Liver (tissue), 3 donors: Measurements from ENCODE around the gene TOR1A.

Source experiments
- CTCF ChIP-seq: fragments of 150-350 bp; IDR thresholded peaks from 2 replicates; pipeline ENCODE4 v1.5.1; 2017; ENCODE audit warnings: improper control_type of control experiment, low read depth, low read length; ENCODE audit not compliant: missing input control
- EGR1 ChIP-seq, 2 donors: IDR thresholded peaks; 2 replicates each; pipeline ENCODE4 v1.6.1; 2016 to 2018; ENCODE audit warnings: antibody characterized with exemption in 2 of 2, low read depth in 2 of 2
- GABPA ChIP-seq, 2 donors: IDR thresholded peaks in 1 of 2; conservative IDR thresholded peaks in 1 of 2; 2 replicates each; pipeline ENCODE4 v1.6.1; 2016; ENCODE audit warnings: antibody characterized with exemption in 2 of 2, mild to moderate bottlenecking in 1 of 2, moderate library complexity in 1 of 2
- MAX ChIP-seq: IDR thresholded peaks from 2 replicates; pipeline ENCODE4 v1.6.1; 2016; ENCODE audit warnings: antibody characterized with exemption
- NR2F2 ChIP-seq: IDR thresholded peaks from 2 replicates; pipeline ENCODE4 v1.6.1; 2016; ENCODE audit warnings: antibody characterized with exemption
- RAD21 ChIP-seq, 2 donors: IDR thresholded peaks; 2 replicates each; pipeline ENCODE4 v1.6.1; 2016; ENCODE audit warnings: antibody characterized with exemption in 2 of 2, mild to moderate bottlenecking in 2 of 2
- REST ChIP-seq: IDR thresholded peaks from 2 replicates; pipeline ENCODE4 v1.6.1; 2016; ENCODE audit warnings: antibody characterized with exemption, mild to moderate bottlenecking
- TAF1 ChIP-seq: conservative IDR thresholded peaks from 2 replicates; pipeline ENCODE4 v1.6.1; 2016; ENCODE audit warnings: antibody characterized with exemption, mild to moderate bottlenecking
- YY1 ChIP-seq: IDR thresholded peaks from 2 replicates; pipeline ENCODE4 v1.6.1; 2016; ENCODE audit warnings: antibody characterized with exemption, mild to moderate bottlenecking
- ZBTB33 ChIP-seq: IDR thresholded peaks from 2 replicates; pipeline ENCODE4 v1.6.1; 2016; ENCODE audit warnings: antibody characterized with exemption
- donor health status: healthy.
- donor health status: healthy.

GRCh38 chr9:129786481-129786880 lies 37.5 kb downstream of the TOR1A start:
- TF ChIP-seq TAF1 = no peak
- no peak for TF ChIP-seq MAX
- no peak for TF ChIP-seq CTCF
- no peak for TF ChIP-seq EGR1 (IDR thresholded peaks at IDR 0.05; ENCODE audit: low read depth in 2 of 2)
- no peak for TF ChIP-seq NR2F2
- no peak for TF ChIP-seq ZBTB33
- TF ChIP-seq REST = no peak
- TF ChIP-seq GABPA (IDR thresholded peaks at IDR 0.05 in 1 of 2, conservative IDR thresholded peaks at IDR 0.05 in 1 of 2) = no peak
- TF ChIP-seq YY1 = no peak
- TF ChIP-seq RAD21 (IDR thresholded peaks at IDR 0.05) = no peak
